Measurements from ENCODE around the gene CENPL.

GRCh38 chr1:173758110-173758509, 66.6 kb downstream of the CENPL start:
- TF ChIP-seq, protein P1, sequence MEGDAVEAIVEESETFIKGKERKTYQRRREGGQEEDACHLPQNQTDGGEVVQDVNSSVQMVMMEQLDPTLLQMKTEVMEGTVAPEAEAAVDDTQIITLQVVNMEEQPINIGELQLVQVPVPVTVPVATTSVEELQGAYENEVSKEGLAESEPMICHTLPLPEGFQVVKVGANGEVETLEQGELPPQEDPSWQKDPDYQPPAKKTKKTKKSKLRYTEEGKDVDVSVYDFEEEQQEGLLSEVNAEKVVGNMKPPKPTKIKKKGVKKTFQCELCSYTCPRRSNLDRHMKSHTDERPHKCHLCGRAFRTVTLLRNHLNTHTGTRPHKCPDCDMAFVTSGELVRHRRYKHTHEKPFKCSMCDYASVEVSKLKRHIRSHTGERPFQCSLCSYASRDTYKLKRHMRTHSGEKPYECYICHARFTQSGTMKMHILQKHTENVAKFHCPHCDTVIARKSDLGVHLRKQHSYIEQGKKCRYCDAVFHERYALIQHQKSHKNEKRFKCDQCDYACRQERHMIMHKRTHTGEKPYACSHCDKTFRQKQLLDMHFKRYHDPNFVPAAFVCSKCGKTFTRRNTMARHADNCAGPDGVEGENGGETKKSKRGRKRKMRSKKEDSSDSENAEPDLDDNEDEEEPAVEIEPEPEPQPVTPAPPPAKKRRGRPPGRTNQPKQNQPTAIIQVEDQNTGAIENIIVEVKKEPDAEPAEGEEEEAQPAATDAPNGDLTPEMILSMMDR (IDR thresholded peaks at IDR 0.05; ENCODE audit: insufficient read depth, low read length) = no peak
- TF ChIP-seq POLR2AphosphoS5 (IDR thresholded peaks at IDR 0.05; ENCODE audit: low read depth) = no peak
- TF ChIP-seq, protein P2, sequence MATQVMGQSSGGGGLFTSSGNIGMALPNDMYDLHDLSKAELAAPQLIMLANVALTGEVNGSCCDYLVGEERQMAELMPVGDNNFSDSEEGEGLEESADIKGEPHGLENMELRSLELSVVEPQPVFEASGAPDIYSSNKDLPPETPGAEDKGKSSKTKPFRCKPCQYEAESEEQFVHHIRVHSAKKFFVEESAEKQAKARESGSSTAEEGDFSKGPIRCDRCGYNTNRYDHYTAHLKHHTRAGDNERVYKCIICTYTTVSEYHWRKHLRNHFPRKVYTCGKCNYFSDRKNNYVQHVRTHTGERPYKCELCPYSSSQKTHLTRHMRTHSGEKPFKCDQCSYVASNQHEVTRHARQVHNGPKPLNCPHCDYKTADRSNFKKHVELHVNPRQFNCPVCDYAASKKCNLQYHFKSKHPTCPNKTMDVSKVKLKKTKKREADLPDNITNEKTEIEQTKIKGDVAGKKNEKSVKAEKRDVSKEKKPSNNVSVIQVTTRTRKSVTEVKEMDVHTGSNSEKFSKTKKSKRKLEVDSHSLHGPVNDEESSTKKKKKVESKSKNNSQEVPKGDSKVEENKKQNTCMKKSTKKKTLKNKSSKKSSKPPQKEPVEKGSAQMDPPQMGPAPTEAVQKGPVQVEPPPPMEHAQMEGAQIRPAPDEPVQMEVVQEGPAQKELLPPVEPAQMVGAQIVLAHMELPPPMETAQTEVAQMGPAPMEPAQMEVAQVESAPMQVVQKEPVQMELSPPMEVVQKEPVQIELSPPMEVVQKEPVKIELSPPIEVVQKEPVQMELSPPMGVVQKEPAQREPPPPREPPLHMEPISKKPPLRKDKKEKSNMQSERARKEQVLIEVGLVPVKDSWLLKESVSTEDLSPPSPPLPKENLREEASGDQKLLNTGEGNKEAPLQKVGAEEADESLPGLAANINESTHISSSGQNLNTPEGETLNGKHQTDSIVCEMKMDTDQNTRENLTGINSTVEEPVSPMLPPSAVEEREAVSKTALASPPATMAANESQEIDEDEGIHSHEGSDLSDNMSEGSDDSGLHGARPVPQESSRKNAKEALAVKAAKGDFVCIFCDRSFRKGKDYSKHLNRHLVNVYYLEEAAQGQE (IDR thresholded peaks at IDR 0.05; ENCODE audit: insufficient replicate concordance, low read depth) = no peak
- TF ChIP-seq GABPA (IDR thresholded peaks at IDR 0.05; ENCODE audit: low read depth) = no peak
